Measurements from ENCODE around the gene KRTAP2-3.
"Not testable (repeated sequence)": the region's sequence is repeated elsewhere in the genome, so short reads cannot be mapped to it uniquely, and the experiment has no call there.

KRTAP2-3 gene

GRCh38 chr17:41065829-41066624 is 6.1 kb upstream of the KRTAP2-3 start, which contains the start of gene KRTAP2-4:
KRTAP2-4 (minus strand) TSS chr17:41065879; CDS start chr17:41065845, 34 bp downstream.
- no peak for DNase-seq

- DNase-seq = not testable (repeated sequence)
Measured at GRCh38 chr17:41065016-41065689, 5.2 kb upstream of the KRTAP2-3 start.

- DNase-seq = no peak
Measured at GRCh38 chr17:41064301-41064700, 4.4 kb upstream of the KRTAP2-3 start.

- DNase-seq = no peak
Measured at GRCh38 chr17:41063449-41063848, 3.5 kb upstream of the KRTAP2-3 start.

GRCh38 chr17:41061964-41062363 is 2.0 kb upstream of the KRTAP2-3 start:
- DNase-seq = no peak

- not testable (repeated sequence) for DNase-seq
Measured at GRCh38 chr17:41059276-41060051, 450 bp downstream of the KRTAP2-3 start.

- no peak for DNase-seq
Measured at GRCh38 chr17:41058741-41059140, 1.2 kb downstream of the KRTAP2-3 start.

- DNase-seq = no peak
Measured at GRCh38 chr17:41057547-41057946, 2.4 kb downstream of the KRTAP2-3 start.

- DNase-seq = not testable (repeated sequence)
Measured at GRCh38 chr17:41055130-41055529, 4.8 kb downstream of the KRTAP2-3 start, which contains the start of gene KRTAP2-2. KRTAP2-2 (minus strand) TSS chr17:41055230; CDS start chr17:41055211, 19 bp downstream.

GRCh38 chr17:41054556-41054955 is 5.4 kb downstream of the KRTAP2-3 start:
- DNase-seq = not testable (repeated sequence)

GRCh38 chr17:41054025-41054424 is 5.9 kb downstream of the KRTAP2-3 start:
- DNase-seq = no peak

GRCh38 chr17:41052566-41052965 is 7.3 kb downstream of the KRTAP2-3 start:
- no peak for DNase-seq

GRCh38 chr17:41049110-41049509 is 10.8 kb downstream of the KRTAP2-3 start:
- DNase-seq = no peak

GRCh38 chr17:41048441-41048840 is 11.5 kb downstream of the KRTAP2-3 start:
- no peak for DNase-seq

GRCh38 chr17:41046735-41047465 is 13.0 kb downstream of the KRTAP2-3 start, which contains the start of gene KRTAP2-1:
KRTAP2-1 (minus strand) TSS chr17:41047316; CDS start chr17:41047267, 49 bp downstream.
- DNase-seq = not testable (repeated sequence)

- DNase-seq = no peak
Measured at GRCh38 chr17:41042953-41043352, 17.0 kb downstream of the KRTAP2-3 start.

- not testable (repeated sequence) for DNase-seq
Measured at GRCh38 chr17:41040783-41041571, 18.9 kb downstream of the KRTAP2-3 start, which contains the start of gene KRTAP1-1. KRTAP1-1 (minus strand) TSS chr17:41041450; CDS start chr17:41041397, 53 bp downstream.

GRCh38 chr17:41037853-41038350 is 22.0 kb downstream of the KRTAP2-3 start:
- no peak for DNase-seq

GRCh38 chr17:41034346-41034935 is 25.5 kb downstream of the KRTAP2-3 start, which contains the start of gene KRTAP1-3:
KRTAP1-3 (minus strand) TSS chr17:41034874; CDS start chr17:41034821, 53 bp downstream.
- not testable (repeated sequence) for DNase-seq

GRCh38 chr17:41029633-41030245 is 30.2 kb downstream of the KRTAP2-3 start, which contains the start of gene KRTAP1-4:
KRTAP1-4 (minus strand) TSS chr17:41030195; CDS start chr17:41030078, 117 bp downstream.
- no peak for DNase-seq

Measured in CD4-positive, alpha-beta T cell treated with Interleukin-4 for 1 hour (primary cell).